ENCODE results near the gene POLE3.
"Not testable (repeated sequence)": the region's sequence is repeated elsewhere in the genome, so short reads cannot be mapped to it uniquely, and the experiment has no call there.

Gene POLE3

DNA sequence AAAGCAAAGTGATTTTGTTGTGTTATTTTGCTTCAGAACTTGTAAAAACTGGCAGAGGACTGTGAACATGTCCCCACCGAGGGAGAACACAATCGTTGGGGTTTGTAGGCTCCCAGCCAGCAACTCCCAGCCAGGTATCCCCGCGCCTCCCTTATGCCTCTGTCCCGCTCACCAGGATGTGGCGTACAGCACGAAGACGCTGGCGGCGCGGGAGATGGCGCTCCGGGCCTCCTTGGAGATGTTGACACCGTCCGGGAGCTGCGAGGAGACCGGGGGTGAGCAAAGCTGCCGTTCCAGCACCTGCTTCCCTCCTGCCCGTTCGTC, 630 bp downstream of the POLE3 start:
- TF ChIP-seq, protein P1, sequence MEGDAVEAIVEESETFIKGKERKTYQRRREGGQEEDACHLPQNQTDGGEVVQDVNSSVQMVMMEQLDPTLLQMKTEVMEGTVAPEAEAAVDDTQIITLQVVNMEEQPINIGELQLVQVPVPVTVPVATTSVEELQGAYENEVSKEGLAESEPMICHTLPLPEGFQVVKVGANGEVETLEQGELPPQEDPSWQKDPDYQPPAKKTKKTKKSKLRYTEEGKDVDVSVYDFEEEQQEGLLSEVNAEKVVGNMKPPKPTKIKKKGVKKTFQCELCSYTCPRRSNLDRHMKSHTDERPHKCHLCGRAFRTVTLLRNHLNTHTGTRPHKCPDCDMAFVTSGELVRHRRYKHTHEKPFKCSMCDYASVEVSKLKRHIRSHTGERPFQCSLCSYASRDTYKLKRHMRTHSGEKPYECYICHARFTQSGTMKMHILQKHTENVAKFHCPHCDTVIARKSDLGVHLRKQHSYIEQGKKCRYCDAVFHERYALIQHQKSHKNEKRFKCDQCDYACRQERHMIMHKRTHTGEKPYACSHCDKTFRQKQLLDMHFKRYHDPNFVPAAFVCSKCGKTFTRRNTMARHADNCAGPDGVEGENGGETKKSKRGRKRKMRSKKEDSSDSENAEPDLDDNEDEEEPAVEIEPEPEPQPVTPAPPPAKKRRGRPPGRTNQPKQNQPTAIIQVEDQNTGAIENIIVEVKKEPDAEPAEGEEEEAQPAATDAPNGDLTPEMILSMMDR (IDR thresholded peaks at IDR 0.05; ENCODE audit: insufficient read depth, low read length, poor library complexity, severe bottlenecking), result no peak
- peak overlapping the region; percentile 91 for H3K4me3 ChIP-seq (replicated peaks; ENCODE audit: low read depth, low read length)
- peaks cover 9% of the 10 kb centered on the region for H3K36me3 ChIP-seq (ENCODE audit: control insufficient read depth, insufficient read depth, low read length)
- DNase-seq (ENCODE audit: extremely low read depth, insufficient read length), result no peak
- no peaks in the 10 kb centered on the region for H3K27me3 ChIP-seq (replicated peaks; ENCODE audit: control insufficient read depth, insufficient read depth, low read length)

DNA sequence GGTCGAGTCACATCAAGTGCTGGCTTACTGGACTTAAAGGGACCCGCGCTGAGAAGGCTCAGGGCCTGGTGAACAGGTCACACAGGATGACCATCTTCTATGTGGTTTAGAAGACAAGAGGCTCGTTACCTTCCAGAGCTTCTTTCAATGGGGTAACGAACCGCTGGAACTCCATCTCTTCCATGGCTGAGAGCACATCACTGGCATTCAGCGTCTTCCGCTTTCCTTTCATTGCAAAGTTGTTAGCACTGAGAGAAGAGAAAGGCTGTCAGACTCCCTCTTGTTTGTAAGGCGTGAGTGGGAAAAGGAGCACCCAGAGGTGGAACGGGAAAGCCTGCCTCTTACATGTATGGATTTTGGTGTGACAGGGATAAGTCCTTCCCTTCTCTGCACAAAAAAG, 994 bp downstream of the POLE3 start:
- TF ChIP-seq, protein P1 (IDR thresholded peaks at IDR 0.05; ENCODE audit: insufficient read depth, low read length, poor library complexity, severe bottlenecking), result no peak
- H3K4me3 ChIP-seq (replicated peaks; ENCODE audit: low read depth, low read length), result peak overlapping the region; percentile 91
- no peaks in the 10 kb centered on the region for H3K27me3 ChIP-seq (replicated peaks; ENCODE audit: control insufficient read depth, insufficient read depth, low read length)
- DNase-seq (ENCODE audit: extremely low read depth, insufficient read length), result no peak
- H3K36me3 ChIP-seq (ENCODE audit: control insufficient read depth, insufficient read depth, low read length), result peaks cover 9% of the 10 kb centered on the region

DNA sequence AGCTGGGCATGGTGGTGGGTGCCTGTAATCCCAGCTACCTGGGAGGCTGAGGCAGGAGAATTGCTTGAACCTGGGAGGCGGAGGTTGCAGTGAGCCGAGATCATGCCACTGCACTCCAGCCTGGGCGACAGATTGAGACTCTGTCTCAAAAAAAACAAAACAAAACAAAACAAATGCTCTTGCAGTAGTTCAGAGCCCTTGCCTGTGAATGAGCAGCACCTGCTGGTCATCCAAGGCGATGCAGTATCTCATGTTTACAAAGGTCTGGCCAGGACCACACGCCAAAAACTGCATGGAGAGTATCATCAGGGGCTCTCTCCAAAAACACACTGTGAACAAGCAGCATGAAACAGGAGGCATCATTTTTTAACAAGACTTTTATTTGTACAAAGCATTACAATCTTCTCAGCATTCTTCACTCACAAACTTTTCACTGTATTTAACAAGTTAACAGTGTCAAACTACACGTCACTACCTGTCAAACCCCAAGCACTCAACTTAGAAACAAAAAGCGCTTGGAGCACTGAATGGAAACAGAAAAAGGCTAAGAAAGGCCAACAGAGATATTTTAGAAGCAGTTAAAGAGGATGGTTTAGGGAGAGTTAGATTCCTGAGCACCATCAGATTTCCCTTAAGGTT, 3.5 kb downstream of the POLE3 start:
- DNase-seq (ENCODE audit: extremely low read depth, insufficient read length); H3K36me3 ChIP-seq (ENCODE audit: control insufficient read depth, insufficient read depth, low read length); H3K4me3 ChIP-seq (replicated peaks; ENCODE audit: low read depth, low read length); H3K27me3 ChIP-seq (replicated peaks; ENCODE audit: control insufficient read depth, insufficient read depth, low read length): not testable (repeated sequence)
- TF ChIP-seq, protein P1 (IDR thresholded peaks at IDR 0.05; ENCODE audit: insufficient read depth, low read length, poor library complexity, severe bottlenecking), result peak; percentile 85

DNA sequence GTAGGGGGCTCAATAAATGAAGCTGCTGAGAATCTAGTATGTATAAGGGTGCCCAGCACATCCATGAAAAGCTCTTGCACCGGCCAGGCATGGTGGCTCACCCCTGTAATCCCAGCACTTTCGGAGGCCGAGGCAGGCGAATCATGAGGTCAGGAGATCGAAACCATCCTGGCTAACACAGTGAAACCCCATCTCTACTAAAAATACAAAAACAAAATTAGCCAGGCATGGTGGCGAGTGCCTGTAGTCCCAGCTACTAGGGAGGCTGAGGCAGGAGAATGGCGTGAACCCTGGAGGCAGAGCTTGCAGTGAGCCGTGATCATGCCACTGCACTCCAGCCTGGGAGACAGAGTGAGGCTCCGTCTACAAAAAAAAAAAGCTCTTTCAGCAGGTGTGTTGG, 4.1 kb downstream of the POLE3 start:
- not testable (repeated sequence) for H3K4me3 ChIP-seq (replicated peaks; ENCODE audit: low read depth, low read length); H3K36me3 ChIP-seq (ENCODE audit: control insufficient read depth, insufficient read depth, low read length); H3K27me3 ChIP-seq (replicated peaks; ENCODE audit: control insufficient read depth, insufficient read depth, low read length); DNase-seq (ENCODE audit: extremely low read depth, insufficient read length)

DNA sequence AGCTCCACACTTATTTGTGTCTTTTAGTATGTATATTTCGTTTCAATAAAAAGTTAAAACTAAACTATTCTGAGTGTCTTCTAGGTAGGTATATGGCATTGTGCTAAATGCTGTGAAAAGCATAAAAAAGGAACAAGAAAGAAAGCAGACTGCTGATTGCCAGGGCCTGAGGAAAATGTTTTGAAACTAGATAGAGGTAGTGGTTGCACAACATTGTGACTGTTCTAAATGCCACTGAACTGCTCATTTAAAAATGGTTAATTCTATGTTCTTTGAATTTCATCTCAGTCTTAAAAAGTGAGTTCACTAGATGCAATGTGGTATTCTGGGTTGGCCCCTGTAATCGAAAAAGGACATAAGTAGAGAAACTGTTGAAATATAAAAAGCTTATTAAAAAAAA, 6.8 kb downstream of the POLE3 start:
- H3K27me3 ChIP-seq (replicated peaks; ENCODE audit: control insufficient read depth, insufficient read depth, low read length), result no peaks in the 10 kb centered on the region
- H3K4me3 ChIP-seq (replicated peaks; ENCODE audit: low read depth, low read length), result no peak overlapping the region
- peaks cover 8% of the 10 kb centered on the region for H3K36me3 ChIP-seq (ENCODE audit: control insufficient read depth, insufficient read depth, low read length)
- TF ChIP-seq, protein P1 (IDR thresholded peaks at IDR 0.05; ENCODE audit: insufficient read depth, low read length, poor library complexity, severe bottlenecking), result no peak
- DNase-seq (ENCODE audit: extremely low read depth, insufficient read length), result no peak

DNA sequence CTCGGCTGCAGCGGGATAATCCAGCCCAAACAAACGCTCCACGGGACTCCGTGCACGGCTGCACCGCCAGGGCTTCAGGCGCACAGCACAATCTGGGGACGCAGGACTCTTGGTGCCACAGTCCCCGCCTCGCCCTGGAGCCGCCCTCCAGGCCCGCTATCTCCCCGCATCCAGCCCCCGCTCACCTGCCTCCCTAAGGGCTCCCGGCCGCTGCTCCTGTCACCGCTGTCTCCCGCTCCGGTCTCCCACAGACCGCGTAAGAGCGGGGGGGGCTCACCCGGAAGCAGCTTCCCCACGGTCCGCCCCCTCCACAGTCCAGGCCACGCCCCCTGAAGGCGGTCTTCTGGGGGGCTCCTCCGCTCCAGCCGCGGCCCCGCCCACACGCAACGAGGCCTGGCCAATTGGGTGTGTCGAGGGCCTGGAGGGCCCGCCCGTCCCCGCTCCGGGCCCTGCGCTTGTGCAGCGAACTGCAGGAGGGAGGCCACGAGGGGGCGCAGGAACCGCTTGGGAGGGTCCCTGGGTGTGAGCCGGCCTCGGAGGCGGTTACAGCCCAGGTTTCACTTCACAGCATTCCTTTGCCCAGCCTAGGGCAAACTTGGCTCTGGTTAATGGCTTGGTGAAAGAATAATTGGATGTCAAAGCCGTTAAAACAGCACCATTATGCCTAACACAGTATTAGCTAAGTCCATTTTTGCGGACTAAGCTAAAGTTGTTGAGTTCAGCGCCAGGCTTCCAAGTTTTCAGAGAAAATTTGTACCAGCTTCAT, 9.3 kb downstream of the POLE3 start, which contains the start of gene ALAD:
ALAD (minus strand) TSS at position 258 of the 766 bp plus-strand sequence. CDS start 7,725 bp downstream, outside the sequence.
- peak within 1 kb of the TSS; percentile 92 for H3K4me3 ChIP-seq (replicated peaks; ENCODE audit: low read depth, low read length)
- no peaks in the 10 kb centered on the region for H3K27me3 ChIP-seq (replicated peaks; ENCODE audit: control insufficient read depth, insufficient read depth, low read length)
- no peaks in the 10 kb centered on the region for H3K36me3 ChIP-seq (ENCODE audit: control insufficient read depth, insufficient read depth, low read length)
- TF ChIP-seq, protein P1 (IDR thresholded peaks at IDR 0.05; ENCODE audit: insufficient read depth, low read length, poor library complexity, severe bottlenecking), result peak; percentile 97
- DNase-seq (ENCODE audit: extremely low read depth, insufficient read length), result peak; percentile 98

Measured in GM06990 (cell line).